ENCODE results near the gene FAM117A.

- TF ChIP-seq POLR2AphosphoS5 (IDR thresholded peaks at IDR 0.05) = no peak
- TF ChIP-seq CTCF (IDR thresholded peaks at IDR 0.05) = no peak
- no peak for TF ChIP-seq POLR2A (IDR thresholded peaks at IDR 0.05)
Measured at GRCh38 chr17:49764559-49765180, 739 bp upstream of the FAM117A start.
